Mesodermal cell (in vitro differentiated cells): ENCODE measurements around the gene SPECC1.

Experiments
- H3K27ac ChIP-seq: 2 replicates; pipeline ENCODE4 v1.7.0; 2013; ENCODE audit warnings: mild to moderate bottlenecking, low read depth, low read length, moderate library complexity; ENCODE audit not compliant: severe bottlenecking
- H3K36me3 ChIP-seq: 2 replicates; pipeline ENCODE4 v1.7.1; 2013; ENCODE audit warnings: mild to moderate bottlenecking, low read length, moderate library complexity; ENCODE audit not compliant: control insufficient read depth, insufficient read depth
- H3K4me1 ChIP-seq: one replicate; pipeline ENCODE4 v1.7.1; 2013; ENCODE audit warnings: mild to moderate bottlenecking, low read length; ENCODE audit not compliant: insufficient read depth, control insufficient read depth, poor library complexity, severe bottlenecking
- H3K4me3 ChIP-seq: 2 replicates; pipeline ENCODE4 v1.7.0; 2013; ENCODE audit warnings: low read length, control low read depth, mild to moderate bottlenecking; ENCODE audit not compliant: insufficient read depth, poor library complexity, severe bottlenecking; ENCODE audit errors: extremely low read depth
- H3K9me3 ChIP-seq: 2 replicates; pipeline ENCODE4 v1.7.1; 2013; ENCODE audit warnings: mild to moderate bottlenecking, low read length, moderate library complexity; ENCODE audit not compliant: control insufficient read depth
- WGBS, 2 experiments: methylation state at CpG; one replicate each; pipeline ENCODE4 v1.1.5; 2013; ENCODE audit warnings: missing lambda C conversion rate in 2 of 2; ENCODE audit not compliant: insufficient coverage in 2 of 2; 5-methylcytosine and 5-hydroxymethylcytosine counted together

The SPECC1 gene

DNA sequence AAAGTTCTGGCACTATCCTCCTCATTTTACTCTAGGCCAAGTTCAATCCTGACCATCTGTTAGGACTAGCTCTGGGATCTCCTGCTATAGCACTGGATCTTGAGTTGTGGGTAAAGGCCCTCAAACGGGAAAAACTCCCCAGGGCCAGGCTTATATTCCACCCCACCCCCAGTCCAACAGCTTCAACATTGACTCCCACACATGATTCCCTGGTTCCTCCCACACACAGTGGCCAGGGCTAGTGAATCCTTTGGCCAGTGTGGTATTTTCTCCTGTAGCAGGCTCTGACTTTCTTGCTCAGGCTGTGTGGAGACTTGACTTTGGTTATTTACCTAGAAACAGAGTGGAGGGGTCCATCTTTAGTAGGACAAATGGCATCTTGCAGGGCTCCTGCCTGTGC, 21.3 kb upstream of the SPECC1 start:
- H3K36me3 ChIP-seq = no peaks in the 10 kb centered on the region
- no CpG with 5 or more reads among the region's 1 CpG for WGBS, 2 experiments

DNA sequence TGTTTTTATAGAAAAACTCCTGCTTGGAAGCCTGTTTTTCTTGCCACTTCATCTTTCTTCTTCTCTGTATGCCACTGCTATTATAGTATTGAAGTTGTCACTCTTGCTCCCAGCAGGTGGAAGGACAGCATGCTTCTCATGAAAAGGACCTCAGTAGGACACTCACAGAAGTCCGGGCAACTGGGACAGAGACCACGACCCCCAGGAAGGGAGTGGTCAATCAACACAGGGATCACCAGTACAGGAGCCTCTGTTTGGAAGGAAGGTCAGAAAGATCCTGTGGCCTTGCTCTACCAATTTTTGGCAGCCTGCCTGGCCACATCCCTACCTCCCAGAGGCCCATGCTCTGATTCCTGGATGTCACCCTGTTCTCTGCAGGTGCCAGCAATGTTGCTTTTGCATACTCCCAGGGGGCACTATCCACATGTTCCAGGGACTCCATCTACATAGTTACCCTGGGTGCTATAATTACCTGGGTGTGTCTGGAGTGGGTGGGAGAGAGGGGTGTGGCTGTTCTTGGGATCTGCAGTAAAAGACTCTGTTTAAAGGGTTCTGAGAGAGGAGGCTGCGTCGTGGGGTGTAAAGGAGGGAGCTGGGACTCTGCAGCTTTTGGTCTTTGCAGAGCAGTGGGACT, 17.8 kb upstream of the SPECC1 start:
- Histone ChIP-seq H3K36me3 (no peaks in the 10 kb centered on the region), H3K27ac (no peak overlapping the region), H3K4me1 (peaks cover 8% of the 10 kb centered on the region), H3K4me3 (no peak overlapping the region), H3K9me3 (no peaks in the 10 kb centered on the region)
- 23 to 43% methylated on average over 2 to 4 of the region's 4 CpGs for WGBS, 2 experiments

More for the DNA sequence above, 21.3 kb upstream of the SPECC1 start:
- no peak overlapping the region for H3K4me3 ChIP-seq
- no peaks in the 10 kb centered on the region for H3K9me3 ChIP-seq
- peaks cover 8% of the 10 kb centered on the region for H3K4me1 ChIP-seq
- no peak overlapping the region for H3K27ac ChIP-seq

DNA sequence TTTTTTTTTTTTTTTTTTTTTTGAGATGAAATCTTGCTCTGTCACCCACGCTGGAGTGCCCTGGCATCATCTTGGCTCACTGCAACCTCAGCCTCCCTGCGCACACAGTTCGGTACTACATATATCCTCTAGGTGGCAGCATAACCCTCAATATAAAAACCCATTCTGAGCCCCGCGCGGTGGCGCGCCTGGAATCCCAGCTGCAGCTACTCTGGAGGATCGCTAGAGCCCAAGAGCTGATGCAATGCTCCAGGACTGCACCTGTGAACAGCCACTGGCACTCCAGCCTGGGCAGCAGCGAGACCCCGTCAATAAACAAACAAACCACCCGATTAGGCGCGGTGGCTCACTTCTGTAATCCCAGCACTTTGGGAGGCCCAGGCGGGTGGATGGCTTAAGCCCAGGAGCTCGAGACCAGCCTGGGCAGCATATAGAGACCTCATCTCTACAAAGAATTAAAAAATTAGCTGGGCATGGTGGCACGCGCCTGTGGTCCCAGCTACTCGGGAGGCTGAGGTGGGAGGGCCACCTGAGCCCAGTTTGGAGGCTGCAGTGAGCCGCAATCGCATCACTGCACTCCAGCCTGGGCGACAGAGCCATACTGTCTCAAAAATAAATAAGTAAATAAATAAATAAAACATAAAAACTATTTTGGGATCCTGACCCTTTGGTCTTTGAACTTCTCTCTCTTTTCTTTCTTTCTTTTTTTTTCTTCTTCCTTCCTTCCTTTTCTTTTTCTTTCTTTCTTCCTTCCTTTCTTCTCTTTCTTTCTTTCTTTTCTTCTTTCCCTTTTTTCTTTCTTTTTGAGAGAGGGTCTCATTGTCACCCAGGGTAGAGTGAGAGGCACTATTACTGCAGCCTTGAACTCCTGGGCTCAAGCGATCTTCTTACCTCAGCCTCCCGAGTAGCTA, 16.1 kb upstream of the SPECC1 start:
- Histone ChIP-seq H3K27ac (no peak overlapping the region), H3K4me3 (no peak overlapping the region), H3K9me3 (no peaks in the 10 kb centered on the region), H3K36me3 (no peaks in the 10 kb centered on the region), H3K4me1 (no peaks in the 10 kb centered on the region)
- WGBS, 2 experiments = 12 to 22% methylated on average over 16 of the region's 24 CpGs

DNA sequence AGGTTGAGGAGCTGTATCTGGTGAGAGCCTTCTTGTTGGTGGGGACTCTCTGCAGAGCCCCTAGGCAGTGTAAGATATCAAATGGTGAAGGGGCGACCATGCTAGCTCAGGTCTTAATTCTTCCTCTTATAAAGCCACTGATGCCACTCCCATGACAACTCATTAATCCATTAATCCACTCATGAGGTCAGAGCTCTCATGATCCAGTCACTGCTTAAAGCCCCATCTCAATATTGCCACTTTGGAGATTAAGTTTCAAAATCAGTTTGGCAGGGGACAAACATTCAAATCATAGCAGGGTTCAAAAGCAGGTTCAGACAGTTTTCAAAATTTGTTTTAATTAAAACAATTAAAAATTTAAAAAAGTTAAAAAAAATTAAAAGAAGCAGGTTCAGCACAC, 13.1 kb upstream of the SPECC1 start:
- H3K9me3 ChIP-seq = no peaks in the 10 kb centered on the region
- no peak overlapping the region for H3K27ac ChIP-seq
- no CpG with 5 or more reads among the region's 1 CpG for WGBS, 2 experiments
- H3K36me3 ChIP-seq = no peaks in the 10 kb centered on the region
- no peaks in the 10 kb centered on the region for H3K4me1 ChIP-seq
- H3K4me3 ChIP-seq = no peak overlapping the region

DNA sequence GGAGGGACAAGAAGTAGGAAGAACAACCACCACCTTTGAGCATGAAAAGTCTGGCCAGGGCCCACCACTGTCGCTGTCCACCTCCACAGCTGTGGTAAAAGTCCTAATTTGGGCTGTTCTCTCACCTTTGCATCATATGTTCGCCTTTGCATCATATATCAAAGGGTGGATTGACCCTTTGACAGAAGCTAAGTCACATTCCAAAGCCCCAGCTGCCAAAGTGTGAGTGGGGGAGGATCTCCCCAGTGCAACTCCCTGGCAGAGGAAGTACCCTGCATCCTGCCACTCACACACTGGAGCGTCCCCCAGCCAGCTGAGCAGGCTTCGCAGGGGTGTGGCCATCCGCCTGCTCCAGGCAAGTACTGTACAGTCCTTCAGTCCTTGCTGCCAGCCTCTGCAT, 12.7 kb upstream of the SPECC1 start:
- Histone ChIP-seq H3K4me3 (no peak overlapping the region), H3K9me3 (no peaks in the 10 kb centered on the region), H3K36me3 (no peaks in the 10 kb centered on the region), H3K27ac (no peak overlapping the region), H3K4me1 (no peaks in the 10 kb centered on the region)
- 79 to 80% methylated on average over 4 to 5 of the region's 5 CpGs for WGBS, 2 experiments

DNA sequence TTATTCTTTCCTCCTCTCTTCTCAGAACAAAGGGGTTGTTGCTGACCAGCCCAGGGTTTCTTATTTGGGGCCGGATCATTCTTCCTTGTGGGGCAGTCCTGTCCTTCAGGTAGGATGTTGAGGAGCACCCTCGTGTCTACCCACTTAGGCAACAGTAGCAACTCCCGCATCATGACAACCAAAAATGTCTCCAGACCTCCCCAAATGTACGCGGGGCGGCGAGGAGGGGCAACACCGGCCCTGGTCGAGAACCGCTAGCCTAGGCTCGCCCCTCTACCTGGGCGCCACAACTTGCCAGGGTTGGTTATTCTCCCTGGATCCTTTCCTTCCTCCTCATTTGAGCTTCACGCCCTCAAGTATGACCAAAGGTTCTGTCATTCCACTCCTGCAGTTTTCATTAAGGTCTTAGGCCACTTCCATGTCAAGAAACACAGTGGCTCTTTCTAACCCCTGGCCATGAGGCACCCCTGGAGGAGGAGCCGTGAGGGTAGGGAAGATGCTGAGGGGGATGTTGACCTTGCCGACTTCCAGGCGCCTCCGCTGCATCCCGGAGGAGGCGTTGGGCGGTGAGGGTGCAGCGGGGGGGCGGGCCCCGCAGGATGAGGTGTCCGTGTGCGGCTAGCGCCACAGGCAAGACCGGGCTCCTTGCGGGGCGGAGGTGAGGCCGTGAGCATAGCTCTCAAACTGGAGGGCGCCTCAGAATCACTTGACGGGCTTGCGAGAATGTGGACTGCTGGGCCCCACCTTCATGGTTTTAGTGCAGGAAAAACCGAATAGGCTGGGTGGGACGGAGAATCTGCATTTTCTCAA, 712 bp upstream of the SPECC1 start:
- H3K27ac ChIP-seq = no peak overlapping the region

DNA sequence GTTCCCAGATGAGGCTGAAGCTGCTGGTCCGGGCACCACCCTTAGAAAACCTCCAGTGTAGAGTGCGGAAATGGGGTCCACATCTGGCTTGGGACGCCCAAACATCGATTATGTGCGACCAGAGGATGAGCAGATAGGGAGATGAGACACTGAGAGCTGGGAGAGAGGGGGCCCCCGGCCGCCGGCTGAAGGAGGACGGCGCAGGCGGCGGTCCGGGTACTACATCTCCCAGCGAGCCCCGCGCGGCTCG, 182 bp upstream of the SPECC1 start:
- no peaks in the 10 kb centered on the region for H3K9me3 ChIP-seq
- peaks cover 7% of the 10 kb centered on the region for H3K4me1 ChIP-seq
- 0 to 2% methylated on average over 16 to 18 of the region's 18 CpGs for WGBS, 2 experiments
- H3K4me3 ChIP-seq = peak overlapping the region; percentile 56
- no peaks in the 10 kb centered on the region for H3K36me3 ChIP-seq
- no peak overlapping the region for H3K27ac ChIP-seq

More for the DNA sequence above, 712 bp upstream of the SPECC1 start:
- Histone ChIP-seq H3K4me3 (peak overlapping the region; percentile 56), H3K36me3 (no peaks in the 10 kb centered on the region), H3K4me1 (peaks cover 7% of the 10 kb centered on the region), H3K9me3 (no peaks in the 10 kb centered on the region)
- 36 to 56% methylated on average over 23 to 32 of the region's 35 CpGs for WGBS, 2 experiments

DNA sequence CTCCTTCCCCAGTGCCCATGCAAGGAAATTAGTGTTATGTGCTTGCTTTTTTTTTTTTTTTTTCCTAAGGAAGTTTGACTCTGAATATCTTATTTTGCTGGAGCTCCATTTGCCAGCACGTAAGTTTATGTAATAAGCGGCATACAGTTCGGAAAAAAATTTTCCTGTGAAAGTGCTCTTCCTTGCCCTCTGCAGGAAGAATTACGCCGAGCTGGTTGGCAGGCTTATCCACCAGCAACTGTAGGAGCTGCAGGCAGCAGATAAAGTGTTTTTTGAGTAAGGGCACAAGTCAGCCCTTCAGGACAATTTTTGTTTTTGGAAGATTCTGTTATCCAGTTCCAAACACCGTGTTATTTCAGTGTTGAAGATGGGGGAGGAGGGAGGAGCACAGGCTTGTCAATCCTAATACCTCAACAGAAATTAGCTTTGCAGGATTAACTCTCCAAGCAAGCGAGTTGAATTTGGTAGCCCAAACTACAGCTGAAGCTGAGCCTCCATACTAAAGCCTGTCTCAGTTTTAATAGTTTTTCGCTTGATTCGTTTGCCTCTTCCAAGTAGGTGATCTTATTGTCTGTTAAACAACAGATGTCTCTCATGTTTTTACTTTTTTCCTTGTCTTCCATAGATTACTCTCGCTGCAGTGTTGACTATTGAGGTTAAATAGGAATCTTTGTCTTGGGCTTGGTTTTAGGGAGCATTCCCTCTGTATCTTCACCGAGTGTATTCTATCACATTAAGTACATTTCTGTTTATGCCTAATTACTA, 1.1 kb downstream of the SPECC1 start:
- peak overlapping the region; percentile 56 for H3K4me3 ChIP-seq
- 3 to 30% methylated on average over 5 to 8 of the region's 11 CpGs for WGBS, 2 experiments
- no peaks in the 10 kb centered on the region for H3K36me3 ChIP-seq
- peaks cover 7% of the 10 kb centered on the region for H3K4me1 ChIP-seq
- no peak overlapping the region for H3K27ac ChIP-seq
- H3K9me3 ChIP-seq = no peaks in the 10 kb centered on the region

DNA sequence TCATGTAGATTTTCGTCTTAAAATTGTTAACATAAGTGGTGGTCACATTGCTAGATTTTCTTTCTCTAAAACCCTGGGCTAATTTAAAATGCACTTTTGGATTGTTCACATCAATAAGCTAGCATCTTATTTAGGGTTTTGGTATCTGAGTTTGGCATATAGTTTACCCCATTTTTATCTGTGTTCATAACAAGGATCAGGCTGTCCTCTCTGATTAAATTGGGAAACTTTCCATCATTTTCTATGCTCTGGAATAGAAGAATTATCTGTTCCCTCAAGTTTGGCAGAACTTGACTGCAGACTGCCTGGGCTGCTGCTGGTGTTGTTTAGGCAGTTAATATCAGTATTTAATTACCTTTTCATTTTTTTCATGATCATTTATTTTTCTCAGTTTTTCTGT, 1.8 kb downstream of the SPECC1 start:
- Histone ChIP-seq H3K4me3 (no peak overlapping the region), H3K9me3 (no peaks in the 10 kb centered on the region), H3K36me3 (no peaks in the 10 kb centered on the region), H3K27ac (no peak overlapping the region), H3K4me1 (peaks cover 7% of the 10 kb centered on the region)
- 100% methylated on average over 1 of the region's 1 CpG; no CpG with 5 or more reads in 1 of the 2 experiments for WGBS, 2 experiments

DNA sequence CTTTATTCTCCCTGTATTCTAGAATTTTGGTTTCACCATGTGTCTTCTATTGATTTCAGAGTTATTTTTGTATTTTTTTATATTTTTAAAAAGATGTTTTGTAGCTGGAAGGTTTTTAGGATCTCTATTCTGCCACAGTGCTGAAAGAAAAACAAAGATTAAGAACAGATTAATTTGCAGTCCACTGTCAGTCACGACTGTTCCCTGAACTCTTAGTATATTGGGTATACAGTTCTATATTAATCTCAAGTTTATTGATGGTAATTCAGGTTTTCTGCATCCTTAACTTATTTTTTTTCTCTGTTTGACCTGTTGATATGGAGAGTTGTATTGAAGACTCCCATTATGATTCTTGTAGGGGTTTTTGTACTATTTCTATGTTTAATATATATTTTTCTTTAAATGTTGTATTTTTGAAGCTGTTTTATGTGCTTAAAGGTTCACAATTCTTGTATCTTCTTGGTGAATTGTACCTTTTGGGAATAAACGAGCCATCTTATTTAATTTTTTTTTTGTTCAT, 2.9 kb downstream of the SPECC1 start:
- WGBS, 2 experiments = no CpG with 5 or more reads among the region's 2 CpGs
- Histone ChIP-seq H3K4me3 (no peak overlapping the region), H3K9me3 (no peaks in the 10 kb centered on the region), H3K4me1 (peaks cover 7% of the 10 kb centered on the region), H3K36me3 (no peaks in the 10 kb centered on the region), H3K27ac (no peak overlapping the region)
